H9 (cell line): ENCODE results near the gene ADAM22. TPM values are rescaled to one million over a fixed set of nuclear protein-coding genes. Genes with fewer than 3 reads are reported as not detected.

Experiments used
- DNase-seq: peaks from one replicate; pipeline ENCODE4 v3.0.0-alpha.2; 2017
- H2AFZ ChIP-seq: one replicate; pipeline ENCODE4 v1.6.1; 2013; ENCODE audit warnings: mild to moderate bottlenecking, low read length, control low read depth, moderate library complexity
- H2AK5ac ChIP-seq: 2 replicates; pipeline ENCODE4 v1.6.1; 2013; ENCODE audit warnings: low read length, control low read depth, mixed read lengths; ENCODE audit not compliant: insufficient read length
- H2BK120ac ChIP-seq: one replicate; pipeline ENCODE4 v1.6.1; 2013; ENCODE audit warnings: low read depth, mild to moderate bottlenecking, low read length, control low read depth, inconsistent platforms; ENCODE audit not compliant: poor library complexity, severe bottlenecking
- H2BK12ac ChIP-seq: 2 replicates; pipeline ENCODE4 v1.6.1; 2013; ENCODE audit warnings: low read length, control low read depth, mixed read lengths, low read depth; ENCODE audit not compliant: insufficient read length
- H2BK15ac ChIP-seq: 2 replicates; pipeline ENCODE4 v1.6.1; 2013; ENCODE audit warnings: low read depth, low read length, control low read depth
- H2BK20ac ChIP-seq: one replicate; pipeline ENCODE4 v1.6.1; 2013; ENCODE audit warnings: low read depth, mild to moderate bottlenecking, low read length, control low read depth, inconsistent platforms; ENCODE audit not compliant: poor library complexity, severe bottlenecking
- H2BK5ac ChIP-seq: 2 replicates; pipeline ENCODE4 v1.6.1; 2013; ENCODE audit warnings: low read length, control low read depth, mixed read lengths; ENCODE audit not compliant: insufficient read length
- H3K14ac ChIP-seq: 2 replicates; pipeline ENCODE4 v1.6.1; 2013; ENCODE audit warnings: low read length, control low read depth; ENCODE audit not compliant: insufficient read depth
- H3K18ac ChIP-seq: 2 replicates; pipeline ENCODE4 v1.6.1; 2013; ENCODE audit warnings: low read depth, mild to moderate bottlenecking, mixed read lengths, low read length, control low read depth; ENCODE audit not compliant: insufficient read length
- H3K23ac ChIP-seq: 2 replicates; pipeline ENCODE4 v1.6.1; 2013; ENCODE audit warnings: low read length, control low read depth, mixed read lengths, low read depth; ENCODE audit not compliant: insufficient read length
- H3K23me2 ChIP-seq: 2 replicates; pipeline ENCODE4 v1.6.1; 2013; ENCODE audit warnings: low read depth, mild to moderate bottlenecking, mixed read lengths, low read length, control low read depth; ENCODE audit not compliant: insufficient read length, poor library complexity, severe bottlenecking
- H3K27ac ChIP-seq: 2 replicates; pipeline ENCODE4 v1.5.1; 2013; ENCODE audit warnings: low read length, control low read depth, mixed read lengths, low read depth; ENCODE audit not compliant: insufficient read length
- H3K27me3 ChIP-seq: 2 replicates; pipeline ENCODE4 v1.6.1; 2013; ENCODE audit warnings: low read length, control low read depth, inconsistent platforms; ENCODE audit not compliant: insufficient read depth
- H3K4ac ChIP-seq: 2 replicates; pipeline ENCODE4 v1.6.1; 2013; ENCODE audit warnings: low read depth, mild to moderate bottlenecking, control low read depth, inconsistent platforms, low read length, moderate library complexity
- H3K4me1 ChIP-seq: 2 replicates; pipeline ENCODE4 v1.6.1; 2013; ENCODE audit warnings: low read length, control low read depth, inconsistent platforms; ENCODE audit not compliant: insufficient read depth
- H3K4me2 ChIP-seq: 2 replicates; pipeline ENCODE4 v1.6.1; 2013; ENCODE audit warnings: low read length, control low read depth, mixed read lengths; ENCODE audit not compliant: insufficient read length, insufficient read depth
- H3K56ac ChIP-seq: 2 replicates; pipeline ENCODE4 v1.6.1; 2013; ENCODE audit warnings: low read depth, mild to moderate bottlenecking, mixed read lengths, low read length, control low read depth; ENCODE audit not compliant: insufficient read length
- H3K79me1 ChIP-seq: 2 replicates; pipeline ENCODE4 v1.6.1; 2013; ENCODE audit warnings: low read depth, mild to moderate bottlenecking, moderate library complexity, low read length, control low read depth, inconsistent platforms; ENCODE audit not compliant: insufficient read depth, poor library complexity, severe bottlenecking
- H3K79me2 ChIP-seq: 2 replicates; pipeline ENCODE4 v1.6.1; 2013; ENCODE audit warnings: low read length, control low read depth, inconsistent platforms; ENCODE audit not compliant: insufficient read depth
- H3K9ac ChIP-seq: 2 replicates; pipeline ENCODE4 v1.6.1; 2013; ENCODE audit warnings: low read length, control low read depth, mixed read lengths; ENCODE audit not compliant: insufficient read length; ENCODE audit errors: extremely low read depth
- H3K9me3 ChIP-seq: one replicate; pipeline ENCODE4 v1.6.1; 2013; ENCODE audit warnings: low read depth, low read length, inconsistent platforms; ENCODE audit not compliant: control insufficient read depth
- H3T11ph ChIP-seq: one replicate; pipeline ENCODE4 v1.6.1; 2013; ENCODE audit warnings: mild to moderate bottlenecking, low read length, control low read depth, inconsistent platforms
- H4K20me1 ChIP-seq: one replicate; pipeline ENCODE4 v1.6.1; 2013; ENCODE audit not compliant: control insufficient read depth, insufficient read length, insufficient read depth
- H4K5ac ChIP-seq: 2 replicates; pipeline ENCODE4 v1.6.1; 2013; ENCODE audit warnings: low read depth, mild to moderate bottlenecking, mixed read lengths, low read length, control low read depth; ENCODE audit not compliant: insufficient read length
- H4K8ac ChIP-seq: replicated peaks from 2 replicates; pipeline ENCODE4 v1.6.1; 2013; ENCODE audit warnings: low read length, control low read depth, mixed read lengths, low read depth; ENCODE audit not compliant: insufficient read length
- H4K91ac ChIP-seq: 2 replicates; pipeline ENCODE4 v1.6.1; 2013; ENCODE audit warnings: low read depth, mild to moderate bottlenecking, moderate library complexity, mixed read lengths, low read length, control low read depth; ENCODE audit not compliant: insufficient read length
- H3K27ac Mint-ChIP-seq, 3 experiments: 2 replicates in 2 of 3; 3 replicates in 1 of 3; pipeline ENCODE4 v1.8.0; 2020 to 2021; ENCODE audit warnings: mixed read lengths in 3 of 3, mild to moderate bottlenecking in 1 of 3, moderate library complexity in 1 of 3
- H3K27me3 Mint-ChIP-seq: 2 replicates; pipeline ENCODE4 v1.8.0; 2021; ENCODE audit warnings: low read depth, mild to moderate bottlenecking, moderate library complexity, mixed read lengths
- H3K36me3 Mint-ChIP-seq, 3 experiments: 2 replicates in 2 of 3; 3 replicates in 1 of 3; pipeline ENCODE4 v1.8.0; 2020 to 2021; ENCODE audit warnings: low read depth in 3 of 3, mixed read lengths in 3 of 3; ENCODE audit not compliant: insufficient read depth in 1 of 3
- H3K4me1 Mint-ChIP-seq, 2 experiments: 2 replicates each; pipeline ENCODE4 v1.8.0; 2020; ENCODE audit warnings: mixed read lengths in 2 of 2
- H3K4me3 Mint-ChIP-seq, 2 experiments: 2 replicates in 1 of 2; 3 replicates in 1 of 2; pipeline ENCODE4 v1.8.0; 2020 to 2021; ENCODE audit warnings: mild to moderate bottlenecking in 2 of 2, mixed read lengths in 2 of 2, moderate library complexity in 1 of 2
- H3K9me3 Mint-ChIP-seq, 2 experiments: 2 replicates in 1 of 2; 3 replicates in 1 of 2; pipeline ENCODE4 v1.8.0; 2020; ENCODE audit warnings: mild to moderate bottlenecking in 2 of 2, mixed read lengths in 2 of 2, moderate library complexity in 1 of 2
- CTCF ChIP-seq: fragments of 200-600 bp; sonication (generic); conservative IDR thresholded peaks from 3 replicates; pipeline ENCODE4 v1.8.0; 2021; ENCODE audit warnings: antibody characterized with exemption, mild to moderate bottlenecking
- WGBS: extraction: QIAGEN DNeasy Blood & Tissue Kit; methylation state at CpG from one replicate; pipeline ENCODE4 v1.1.7; 2013; ENCODE audit warnings: missing lambda C conversion rate, low lambda C conversion rate, mixed read lengths; ENCODE audit not compliant: insufficient read length; ENCODE audit errors: extremely low coverage; 5-methylcytosine and 5-hydroxymethylcytosine counted together
- total RNA-seq: library from RNA; stranded (reverse); gene quantifications from 2 replicates; pipeline ENCODE4 v1.2.1, GENCODE V29; 2021

Gene ADAM22
- total RNA-seq, 1 experiment from 2014 or later: 8.7 TPM

GRCh38 chr7:88150033-88150432, 216.0 kb downstream of the ADAM22 start:
- Histone ChIP-seq H3K18ac (no peak overlapping the region), H3K9me3 (no peaks in the 10 kb centered on the region), H2BK12ac (no peak overlapping the region), H2AFZ (no peak overlapping the region), H4K20me1 (no peaks in the 10 kb centered on the region), H3K79me1 (no peaks in the 10 kb centered on the region), H2BK120ac (no peak overlapping the region), H3K9ac (no peak overlapping the region), H3K79me2 (no peaks in the 10 kb centered on the region), H2BK5ac (no peak overlapping the region), H4K8ac (no peak overlapping the region), H3K23ac (no peak overlapping the region), H3K27me3 (no peaks in the 10 kb centered on the region), H3T11ph (no peak overlapping the region), H3K4me2 (no peak overlapping the region), H2AK5ac (no peak overlapping the region), H3K23me2 (no peaks in the 10 kb centered on the region), H3K56ac (no peak overlapping the region), H3K4me1 (peaks cover 6% of the 10 kb centered on the region), H2BK15ac (no peak overlapping the region), H3K4ac (no peak overlapping the region), H3K14ac (no peak overlapping the region), H4K5ac (no peak overlapping the region), H2BK20ac (no peak overlapping the region), H3K27ac (no peak overlapping the region), H4K91ac (no peak overlapping the region)
- Mint-ChIP-seq H3K27me3 (no peaks in the 10 kb centered on the region), H3K9me3 (no peaks in the 10 kb centered on the region), H3K4me3 (no peak overlapping the region), H3K4me1 (peaks cover 12 to 15% of the 10 kb centered on the region in 2 experiments), H3K27ac (no peak overlapping the region), H3K36me3 (peaks cover 2 to 8% (median 5%) of the 10 kb centered on the region in 3 experiments; a peak in 3 of 7 replicates)
- WGBS: no CpG with 5 or more reads among the region's 4 CpGs
- TF ChIP-seq CTCF: no peak
- DNase-seq: no peak
